Left lung (tissue), 10 donors: ENCODE results near the gene NCBP1. TPM values are rescaled to one million over a fixed set of nuclear protein-coding genes. Genes with fewer than 3 reads are reported as not detected.
A peak's percentile ranks its signal among the peaks of the same experiment; 100 is the strongest.
"Not testable (repeated sequence)": the region's sequence is repeated elsewhere in the genome, so short reads cannot be mapped to it uniquely, and the experiment has no call there.

ENCODE experiments used
- ATAC-seq: fragments of 200-7000 bp; cut with Tn5 transposase; one replicate; pipeline ENCODE4 v1.9.1; 2020; ENCODE audit warnings: moderate library complexity
- DNase-seq, 4 donors: peaks; one replicate each; pipeline ENCODE4 v3.0.0-alpha.2; 2013 to 2020
- H3K27ac ChIP-seq, 2 donors: fragments of 200-600 bp; sonication (generic) in 1 of 2; one replicate each; pipeline versions ENCODE4 v1.5.0 to v1.8.0; 2020 to 2021
- H3K27me3 ChIP-seq, 2 donors: fragments of 200-600 bp; sonication (generic) in 1 of 2; one replicate each; pipeline versions ENCODE4 v1.5.0 to v1.8.0; 2020 to 2021
- H3K36me3 ChIP-seq, 2 donors: fragments of 200-600 bp; sonication (generic) in 1 of 2; one replicate each; pipeline versions ENCODE4 v1.5.0 to v1.8.0; 2020 to 2021
- H3K4me1 ChIP-seq, 2 donors: fragments of 200-600 bp; one replicate each; pipeline ENCODE4 v1.8.0; 2021
- H3K4me3 ChIP-seq, 2 donors: fragments of 200-600 bp; sonication (generic) in 1 of 2; one replicate each; pipeline versions ENCODE4 v1.5.0 to v1.8.0; 2020 to 2021; ENCODE audit warnings: mild to moderate bottlenecking in 1 of 2
- H3K9me3 ChIP-seq, 2 donors: fragments of 200-600 bp; sonication (generic) in 1 of 2; one replicate each; pipeline versions ENCODE4 v1.5.0 to v1.8.0; 2020 to 2021
- CTCF ChIP-seq, 2 donors: fragments of 200-600 bp; sonication (generic) in 1 of 2; IDR thresholded peaks; one replicate each; pipeline versions ENCODE4 v1.5.0 to v1.8.0; 2021; ENCODE audit warnings: antibody characterized with exemption in 2 of 2
- intact Hi-C, 2 donors: fragments of 100-400 bp; cut with DNase I; formaldehyde crosslinking; loops; one replicate each; pipeline versions ENCODE4 v1.11.2 to v1.14.2; 2022
- polyA plus RNA-seq, 6 donors: library from polyadenylated mRNA; unstranded; fragments of 120-200 nt; gene quantifications; one replicate each; pipeline ENCODE4 v1.2.1, GENCODE V29; 2013; ENCODE audit not compliant: insufficient read length in 6 of 6
- total RNA-seq, 2 donors: library from RNA; stranded (reverse); fragmentation: NEBNext Ultra II Directional; extraction: Animal tissue kit (Norgen Biotek cat#: 25700); gene quantifications; one replicate each; pipeline ENCODE4 v1.2.1, GENCODE V29; 2021
- donor health status: DM: no; HTN: yes; CAD: no.
- donor health status: DM: no; HTN: no; CAD: no.

NCBP1 gene
- total and polyA plus RNA-seq, 8 donors, result 28.7 to 54.2 (median 49.1) TPM

- intact Hi-C loops, result loop anchor here in 1 of 2 donors (10.0 kb wide), 1 partner anchor 201 kb away; the partner anchor contains the start of gene TDRD7
Observed at GRCh38 chr9:97615439-97616072, 18.1 kb upstream of the NCBP1 start.

GRCh38 chr9:97617939-97618416 lies 15.6 kb upstream of the NCBP1 start:
- intact Hi-C loops, result loop anchor here in 1 of 2 donors (10.0 kb wide), 1 partner anchor 203 kb away; the partner anchor contains the start of gene TDRD7
- Histone ChIP-seq H3K27me3 (no peaks in the 10 kb centered on the region), H3K36me3 (peaks cover 0 to 40% of the 10 kb centered on the region in 2 donors), H3K4me3 (no peak overlapping the region), H3K4me1 (no peaks in the 10 kb centered on the region), H3K27ac (no peak overlapping the region), H3K9me3 (no peaks in the 10 kb centered on the region)
- DNase-seq (no peak), ATAC-seq (no peak)
- TF ChIP-seq CTCF (IDR thresholded peaks at IDR 0.05), result no peak

More at GRCh38 chr9:97615439-97616072, 18.1 kb upstream of the NCBP1 start:
- Histone ChIP-seq H3K27me3 (no peaks in the 10 kb centered on the region), H3K4me3 (no peak overlapping the region), H3K36me3 (peaks cover 0 to 45% of the 10 kb centered on the region in 2 donors), H3K9me3 (no peaks in the 10 kb centered on the region), H3K27ac (no peak overlapping the region), H3K4me1 (no peaks in the 10 kb centered on the region)
- ATAC-seq (peak; percentile 93), DNase-seq (peak in 1 of 4 donors; percentile 66)
- TF ChIP-seq CTCF (IDR thresholded peaks at IDR 0.05), result peak; percentile 72 to 79

- intact Hi-C loops, ATAC-seq, H3K27me3 ChIP-seq, H3K4me3 ChIP-seq, DNase-seq, H3K4me1 ChIP-seq, H3K9me3 ChIP-seq, H3K27ac ChIP-seq: not testable (repeated sequence)
- peaks cover 0 to 56% of the 10 kb centered on the region in 2 donors for H3K36me3 ChIP-seq
Observed at GRCh38 chr9:97620063-97620462, 13.6 kb upstream of the NCBP1 start.

- H3K4me3 ChIP-seq, ATAC-seq, DNase-seq, H3K4me1 ChIP-seq, intact Hi-C loops, H3K27ac ChIP-seq, H3K27me3 ChIP-seq, H3K9me3 ChIP-seq: not testable (repeated sequence)
- peaks cover 0 to 61% of the 10 kb centered on the region in 2 donors for H3K36me3 ChIP-seq
Observed at GRCh38 chr9:97622483-97622882, 11.1 kb upstream of the NCBP1 start.

GRCh38 chr9:97623946-97624345 lies 9.7 kb upstream of the NCBP1 start:
- no peak for ATAC-seq
- no peaks in the 10 kb centered on the region for H3K27me3 ChIP-seq
- H3K4me1 ChIP-seq, result peaks cover 0 to 12% of the 10 kb centered on the region in 2 donors
- H3K4me3 ChIP-seq, result no peak overlapping the region
- intact Hi-C loops, result no loop called here
- H3K36me3 ChIP-seq, result peaks cover 0 to 54% of the 10 kb centered on the region in 2 donors
- no peak for DNase-seq
- no peak overlapping the region for H3K27ac ChIP-seq
- no peaks in the 10 kb centered on the region for H3K9me3 ChIP-seq
- no peak for TF ChIP-seq CTCF (IDR thresholded peaks at IDR 0.05)

GRCh38 chr9:97625620-97626019 lies 8.0 kb upstream of the NCBP1 start:
- no peaks in the 10 kb centered on the region for H3K27me3 ChIP-seq
- ATAC-seq (no peak), DNase-seq (no peak)
- H3K9me3 ChIP-seq, result no peaks in the 10 kb centered on the region
- intact Hi-C loops, result no loop called here
- TF ChIP-seq CTCF (IDR thresholded peaks at IDR 0.05), result no peak
- H3K27ac ChIP-seq, result no peak overlapping the region
- no peak overlapping the region for H3K4me3 ChIP-seq
- peaks cover 0 to 12% of the 10 kb centered on the region in 2 donors for H3K4me1 ChIP-seq
- peaks cover 0 to 46% of the 10 kb centered on the region in 2 donors for H3K36me3 ChIP-seq
